Esophagus muscularis mucosa (tissue), 3 donors: ENCODE results near the gene LXN.

ENCODE experiments used
- POLR2A ChIP-seq: fragments of 450-650 bp; IDR thresholded peaks from one replicate; pipeline ENCODE4 v1.6.1; 2017; ENCODE audit warnings: antibody characterized with exemption, moderate library complexity, mild to moderate bottlenecking, low read depth
- POLR2AphosphoS5 ChIP-seq, 2 donors: sonication (generic); formaldehyde crosslinking; IDR thresholded peaks; one replicate each; pipeline ENCODE4 v1.6.1; 2017; ENCODE audit warnings: antibody characterized with exemption in 2 of 2
- TF ChIP-seq, protein P1 (sequence below), 3 experiments: fragments of 200-600 bp in 2 of 3; fragments of 450-650 bp in 1 of 3; sonication (generic) in 2 of 3; IDR thresholded peaks; one replicate each; pipeline ENCODE4 v1.5.1; 2017 to 2019; ENCODE audit warnings: antibody characterized with exemption in 3 of 3, mild to moderate bottlenecking in 2 of 3, moderate library complexity in 1 of 3

DNA sequence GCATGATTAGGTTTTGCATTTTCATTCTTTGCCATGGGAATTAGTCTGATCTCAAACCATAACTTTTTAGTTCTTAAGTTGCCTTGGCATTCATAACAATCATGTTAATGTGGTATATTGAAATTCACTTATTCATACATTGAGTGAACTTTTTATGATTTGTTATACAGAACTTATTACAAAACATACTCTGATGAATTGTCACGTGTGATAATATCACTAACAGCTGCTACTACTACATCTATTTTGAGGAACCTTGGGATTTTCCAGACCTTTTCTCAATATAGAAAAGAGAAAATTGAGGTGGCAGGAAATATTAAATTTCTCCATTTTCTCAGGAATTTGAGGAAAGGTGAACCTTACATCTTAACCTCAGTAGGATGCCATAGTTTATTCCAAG lies 9.2 kb downstream of the LXN start:
- TF ChIP-seq POLR2AphosphoS5 (IDR thresholded peaks at IDR 0.05) (no peak), POLR2A (no peak)
- TF ChIP-seq, protein P1, sequence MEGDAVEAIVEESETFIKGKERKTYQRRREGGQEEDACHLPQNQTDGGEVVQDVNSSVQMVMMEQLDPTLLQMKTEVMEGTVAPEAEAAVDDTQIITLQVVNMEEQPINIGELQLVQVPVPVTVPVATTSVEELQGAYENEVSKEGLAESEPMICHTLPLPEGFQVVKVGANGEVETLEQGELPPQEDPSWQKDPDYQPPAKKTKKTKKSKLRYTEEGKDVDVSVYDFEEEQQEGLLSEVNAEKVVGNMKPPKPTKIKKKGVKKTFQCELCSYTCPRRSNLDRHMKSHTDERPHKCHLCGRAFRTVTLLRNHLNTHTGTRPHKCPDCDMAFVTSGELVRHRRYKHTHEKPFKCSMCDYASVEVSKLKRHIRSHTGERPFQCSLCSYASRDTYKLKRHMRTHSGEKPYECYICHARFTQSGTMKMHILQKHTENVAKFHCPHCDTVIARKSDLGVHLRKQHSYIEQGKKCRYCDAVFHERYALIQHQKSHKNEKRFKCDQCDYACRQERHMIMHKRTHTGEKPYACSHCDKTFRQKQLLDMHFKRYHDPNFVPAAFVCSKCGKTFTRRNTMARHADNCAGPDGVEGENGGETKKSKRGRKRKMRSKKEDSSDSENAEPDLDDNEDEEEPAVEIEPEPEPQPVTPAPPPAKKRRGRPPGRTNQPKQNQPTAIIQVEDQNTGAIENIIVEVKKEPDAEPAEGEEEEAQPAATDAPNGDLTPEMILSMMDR (IDR thresholded peaks at IDR 0.05): no peak
